NCI-H1436 treated with DMSO at 0.1 percent for 48 hours (cell line): ENCODE data around the gene CCDC82.
"Not testable (repeated sequence)": the region's sequence is repeated elsewhere in the genome, so short reads cannot be mapped to it uniquely, and the experiment has no call there.

ENCODE experiments used
- DNase-seq: peaks from one replicate; lab custom pipeline; 2025; lab: John Stamatoyannopoulos, UW

Gene CCDC82

DNA sequence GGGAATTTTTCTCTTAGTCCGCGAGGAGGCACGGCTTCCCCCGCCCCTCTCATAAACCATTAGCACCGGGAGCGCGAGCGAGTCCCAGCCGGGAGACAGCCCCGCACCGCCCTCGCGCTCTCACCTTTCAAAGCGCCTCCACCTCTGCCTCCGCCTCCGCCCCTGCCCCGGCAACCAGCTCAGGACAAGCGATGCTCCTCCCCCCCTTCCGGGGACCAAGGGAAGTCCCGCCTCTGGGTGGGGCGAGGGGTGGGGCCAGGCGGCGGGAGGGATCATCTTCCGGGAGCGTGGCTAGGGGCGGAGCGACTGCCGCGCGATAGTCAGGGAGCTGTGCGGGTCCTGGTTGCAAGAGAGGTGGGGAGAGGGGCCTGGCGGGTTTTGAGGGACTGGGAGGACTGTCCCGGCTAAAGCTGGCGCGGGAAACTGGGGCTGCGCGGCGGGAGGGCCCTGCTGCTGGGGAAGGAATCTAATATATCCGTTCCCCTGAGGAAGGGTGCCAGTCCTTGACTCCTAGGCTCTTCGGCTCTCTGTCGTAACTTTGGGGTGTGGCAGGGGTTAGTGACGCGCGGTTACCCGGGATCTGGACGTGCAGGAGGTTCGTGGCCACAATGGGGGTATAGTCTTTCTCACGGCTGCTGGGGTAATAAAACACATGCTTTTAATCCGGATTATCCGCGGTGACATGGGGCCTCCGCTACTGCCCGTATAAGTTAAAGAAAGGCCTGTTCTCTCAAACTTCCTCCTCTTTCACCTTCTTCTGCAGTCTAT is at the start of gene CCDC82, which contains the start of gene JRKL:
Gene CCDC82, minus strand, starts transcription at position 193 of the 768 bp plus-strand sequence. CDS start 5,165 bp downstream, outside the sequence.
Gene JRKL, plus strand, starts transcription at position 294 of the 768 bp plus-strand sequence. CDS start 637 bp downstream, outside the sequence.
- peak; percentile 33 for DNase-seq

DNA sequence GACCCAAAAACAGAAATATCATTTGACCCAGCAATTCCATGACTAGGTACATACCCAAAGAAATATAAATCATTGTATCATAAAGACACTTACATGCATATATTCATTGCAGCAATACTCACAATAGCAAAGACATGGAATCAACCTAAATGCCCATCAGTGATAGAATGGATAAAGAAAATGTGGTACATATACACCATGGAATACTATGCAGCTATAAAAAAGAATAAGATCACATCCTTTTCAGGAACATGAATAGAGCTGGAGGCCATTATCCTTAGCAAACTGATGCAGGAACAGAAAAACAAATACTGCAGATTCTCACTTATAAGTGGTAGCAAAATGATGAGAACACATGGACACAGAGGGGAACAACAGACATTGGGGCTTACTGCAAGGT is 42.9 kb upstream of the CCDC82 start:
- not testable (repeated sequence) for DNase-seq

DNA sequence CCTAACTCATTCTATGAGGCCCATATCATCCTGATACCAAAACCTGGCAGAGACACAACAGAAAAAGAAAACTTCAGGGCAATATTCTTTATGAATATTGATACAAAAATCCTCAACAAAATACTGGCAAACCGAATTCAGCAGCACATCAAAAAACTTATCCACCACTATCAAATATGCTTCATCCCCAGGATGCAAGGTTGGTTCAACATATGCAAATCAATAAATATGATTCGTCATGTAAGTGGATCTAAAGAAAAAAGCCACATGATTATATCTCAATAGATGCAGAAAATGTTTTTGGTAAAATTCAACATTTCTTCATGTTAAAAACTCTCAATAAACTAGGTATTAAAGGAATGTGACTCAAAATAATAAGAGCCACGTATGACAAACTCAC is 41.0 kb upstream of the CCDC82 start:
- DNase-seq = no peak

- no peak for DNase-seq
These were observed 35.0 kb upstream of the CCDC82 start for GRCh38 chr11:96424693-96425092.

GRCh38 chr11:96413408-96413807 is 23.7 kb upstream of the CCDC82 start:
- no peak for DNase-seq

DNA sequence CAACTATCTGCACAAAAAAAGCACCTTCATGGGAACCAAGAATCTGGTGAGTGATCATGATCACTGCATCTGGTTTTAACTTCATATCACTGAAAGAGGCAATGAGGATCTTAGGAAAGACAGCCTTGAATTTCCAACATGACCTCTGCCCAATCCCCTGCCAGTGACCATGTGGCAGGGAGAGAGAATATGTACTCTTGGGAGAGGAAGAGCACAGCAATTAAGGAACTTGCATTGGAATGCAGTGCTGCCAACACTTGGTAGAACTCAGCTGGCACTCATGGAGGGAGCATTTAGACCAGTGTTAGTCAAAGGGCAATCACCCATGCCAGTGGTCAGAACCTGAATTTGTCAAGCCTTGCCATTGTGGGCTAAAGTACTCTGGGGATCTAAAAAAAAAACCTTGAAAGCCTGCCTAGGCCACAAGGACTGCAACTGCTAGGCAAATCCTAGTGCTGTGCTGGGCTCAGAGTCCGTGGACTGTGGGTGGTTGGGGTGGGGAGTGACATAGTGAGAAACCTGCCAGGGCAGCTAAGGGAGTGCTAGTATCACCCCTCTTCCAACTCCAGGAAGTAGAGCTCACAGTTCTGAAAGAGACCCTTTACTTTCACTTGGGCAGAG is 23.2 kb upstream of the CCDC82 start:
- DNase-seq = no peak

GRCh38 chr11:96411412-96411811 is 21.7 kb upstream of the CCDC82 start:
- not testable (repeated sequence) for DNase-seq

GRCh38 chr11:96400697-96401096 is 11.0 kb upstream of the CCDC82 start:
- DNase-seq = no peak

GRCh38 chr11:96397863-96398262 is 8.2 kb upstream of the CCDC82 start:
- no peak for DNase-seq

GRCh38 chr11:96396637-96397036 is 6.9 kb upstream of the CCDC82 start:
- DNase-seq = no peak

GRCh38 chr11:96394773-96395172 is 5.1 kb upstream of the CCDC82 start:
- no peak for DNase-seq

DNA sequence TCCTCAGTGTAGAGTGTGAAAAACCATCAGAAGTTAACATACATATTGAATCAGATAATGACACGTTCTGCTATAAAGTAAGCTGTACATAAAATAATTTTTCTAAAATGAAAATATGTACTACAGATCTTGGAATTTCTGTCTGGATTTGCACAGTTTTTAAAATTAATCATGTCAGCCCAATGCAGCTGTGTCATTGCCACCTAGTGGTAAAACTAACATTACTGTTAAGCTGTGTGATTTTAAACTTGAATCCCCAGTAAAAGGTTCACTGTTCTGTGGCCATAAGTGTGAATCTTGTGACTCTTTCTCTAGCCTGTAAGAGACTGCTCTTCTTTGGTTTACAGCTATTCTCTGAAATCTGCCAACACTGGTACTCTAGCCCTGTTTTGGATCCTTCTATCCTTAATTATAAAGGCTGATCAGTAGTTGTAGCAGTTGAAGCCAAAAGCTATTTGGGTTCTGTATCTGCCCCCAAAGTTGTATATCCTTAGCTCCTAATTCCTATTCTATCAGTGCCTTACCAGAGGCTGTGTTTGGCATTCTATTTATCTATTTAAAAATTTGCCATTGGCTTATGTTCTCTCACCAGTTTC is 4.1 kb upstream of the CCDC82 start:
- DNase-seq = no peak

DNA sequence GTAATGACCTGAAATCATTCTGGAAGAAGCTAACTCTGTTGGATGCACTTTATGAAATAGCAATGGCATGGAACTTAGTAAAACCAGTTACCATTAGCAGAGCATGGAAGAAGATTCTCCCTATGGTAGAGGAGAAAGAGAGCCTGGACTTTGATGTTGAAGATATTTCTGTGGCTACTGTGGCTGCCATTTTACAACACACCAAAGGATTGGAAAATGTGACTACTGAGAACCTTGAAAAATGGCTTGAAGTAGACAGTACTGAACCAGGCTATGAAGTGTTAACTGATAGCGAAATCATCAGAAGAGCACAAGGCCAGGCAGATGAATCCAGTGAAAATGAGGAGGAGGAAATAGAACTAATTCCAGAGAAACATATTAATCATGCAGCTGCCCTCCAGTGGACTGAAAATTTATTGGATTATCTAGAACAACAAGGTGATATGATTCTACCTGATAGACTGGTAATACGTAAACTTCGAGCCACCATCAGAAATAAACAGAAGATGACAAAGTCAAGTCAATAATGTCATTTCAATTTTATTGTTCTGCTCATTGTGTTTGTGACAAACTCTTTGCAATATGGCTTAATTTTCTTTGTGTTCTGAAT is 2.1 kb upstream of the CCDC82 start:
- DNase-seq = no peak

- no peak for DNase-seq
These were observed 728 bp upstream of the CCDC82 start for GRCh38 chr11:96390488-96390792.

GRCh38 chr11:96388891-96389719 is 607 bp downstream of the CCDC82 start:
- no peak for DNase-seq

GRCh38 chr11:96385187-96385586 is 4.5 kb downstream of the CCDC82 start:
- DNase-seq = no peak

- peak; percentile 6 for DNase-seq
These were observed 5.6 kb downstream of the CCDC82 start for GRCh38 chr11:96384156-96384555.

- DNase-seq = no peak
These were observed 12.9 kb downstream of the CCDC82 start for GRCh38 chr11:96376796-96377195.

DNA sequence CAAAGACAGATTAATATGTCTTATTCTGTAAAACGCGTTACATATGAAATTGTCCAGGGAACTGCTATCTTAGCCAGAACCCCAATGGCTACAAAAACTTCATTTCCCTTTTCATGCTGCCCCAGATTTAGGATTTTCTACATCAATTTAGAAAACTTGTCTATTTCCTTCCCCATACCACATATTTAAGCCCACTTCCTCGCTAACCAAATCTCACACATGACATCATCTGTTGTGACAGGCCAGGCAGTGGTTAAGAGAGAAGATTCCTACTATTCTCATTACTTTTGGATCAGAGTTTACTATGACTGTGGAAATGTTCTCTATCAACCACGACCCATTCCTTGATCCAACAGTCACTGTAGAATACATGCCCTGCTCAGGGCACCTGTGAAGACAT is 15.9 kb downstream of the CCDC82 start:
- DNase-seq = no peak

DNA sequence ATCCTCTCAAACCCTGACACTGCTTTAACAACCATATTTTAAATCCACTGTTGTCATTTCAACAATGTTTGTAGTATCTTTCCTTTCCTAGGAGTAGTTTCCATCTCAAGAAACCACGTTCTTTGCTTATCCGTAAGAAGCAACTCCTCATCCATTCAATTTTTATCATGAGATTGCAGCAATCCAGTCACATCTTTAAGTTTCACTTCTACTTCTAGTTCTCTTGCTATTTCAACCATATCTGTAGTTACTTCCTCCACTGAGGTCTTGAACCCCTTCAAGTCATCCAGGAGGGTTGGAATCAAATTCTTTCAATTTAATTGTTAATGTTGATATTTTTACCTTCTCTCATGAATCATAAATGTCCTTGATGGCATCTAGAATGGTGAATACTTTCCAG is 22.4 kb downstream of the CCDC82 start:
- DNase-seq = no peak

GRCh38 chr11:96366024-96366423 is 23.7 kb downstream of the CCDC82 start:
- no peak for DNase-seq

DNA sequence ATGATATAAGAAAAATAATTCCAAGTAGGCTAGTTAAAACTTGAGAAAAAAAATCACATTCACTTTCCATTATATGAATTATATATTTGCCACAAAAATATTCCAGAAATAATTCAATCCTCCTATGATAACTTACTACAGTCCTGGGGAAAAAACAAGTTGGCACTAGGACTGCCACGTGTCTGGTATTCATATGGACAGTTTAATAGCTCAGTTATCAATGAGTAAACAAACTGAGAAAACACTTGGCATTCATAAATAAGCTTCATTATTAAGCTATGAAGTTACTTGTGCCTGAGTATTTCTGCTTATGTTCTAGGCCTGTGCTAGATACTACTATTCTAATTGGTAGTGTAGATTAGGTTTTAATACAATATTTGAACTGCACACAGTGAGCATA is 24.2 kb downstream of the CCDC82 start:
- no peak for DNase-seq
